GM19035 (cell line): ENCODE results near the gene ADAMTS16.

Experiments
- ATAC-seq: cut with Tn5 transposase; IDR thresholded peaks from one replicate; pipeline ENCODE4 v1.9.1; 2021; ENCODE audit not compliant: unreplicated experiment

The ADAMTS16 gene

DNA sequence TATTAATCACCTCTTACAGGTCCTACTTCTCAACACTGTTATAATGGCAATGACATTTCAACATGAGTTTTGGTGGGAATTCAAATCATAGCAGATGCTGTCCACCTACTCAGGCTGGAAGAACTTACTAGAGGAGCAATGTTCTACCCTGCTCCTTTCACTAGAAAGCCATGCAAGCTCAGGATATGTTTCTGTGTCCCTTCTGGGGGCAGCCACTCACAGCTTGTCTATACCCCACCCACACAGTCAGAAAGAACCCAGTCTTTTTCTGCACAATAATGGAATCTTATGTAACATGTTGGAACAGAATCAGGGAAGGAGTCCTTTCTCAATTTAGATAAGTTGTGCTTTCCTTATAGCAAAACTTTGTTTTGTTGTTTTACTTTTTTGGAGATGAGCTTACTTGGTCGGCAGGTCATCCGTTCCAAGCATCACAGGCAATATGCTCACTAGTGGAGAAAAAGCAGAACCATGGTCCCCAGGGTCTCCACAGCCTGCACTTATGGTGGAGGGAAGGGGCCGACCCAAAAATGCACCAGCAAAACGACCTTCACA, 229.0 kb downstream of the ADAMTS16 start:
- no peak for ATAC-seq
